Measurements from ENCODE around the gene IFI44.

DNA sequence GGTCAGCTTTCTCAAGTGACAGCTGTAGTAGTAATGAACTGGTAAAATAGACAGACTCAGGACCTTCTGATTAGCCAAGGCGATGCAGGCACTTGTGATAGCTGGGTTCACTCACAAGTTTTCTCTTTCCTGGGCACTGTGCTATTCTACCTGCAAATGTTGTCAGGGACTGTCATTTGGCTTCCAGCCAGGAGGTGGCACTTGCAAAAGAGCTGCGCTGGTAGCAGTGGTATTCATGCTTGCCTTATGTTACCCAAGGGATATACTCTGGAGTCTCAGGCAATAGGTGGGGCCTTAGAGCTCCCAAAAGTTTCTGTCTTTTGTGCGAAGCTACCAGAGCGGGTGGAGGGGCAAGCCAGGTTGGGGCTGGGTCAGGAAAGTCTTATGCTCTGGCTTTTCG, 23.5 kb downstream of the IFI44 start:
- TF ChIP-seq TAF1 (IDR thresholded peaks at IDR 0.05; ENCODE audit: control insufficient read depth, extremely low read depth, insufficient read depth, low read length, severe bottlenecking) (no peak), ZNF146 (CRISPR knock-in tag; IDR thresholded peaks at IDR 0.05; ENCODE audit: unreplicated experiment) (no peak), JUND (IDR thresholded peaks at IDR 0.05; ENCODE audit: borderline replicate concordance, low read depth, low read length) (no peak), JUND (tag; IDR thresholded peaks at IDR 0.05; ENCODE audit: borderline replicate concordance, low read depth, low read length) (no peak), SMAD3 (CRISPR knock-in tag; conservative IDR thresholded peaks at IDR 0.05) (no peak), SIN3A (IDR thresholded peaks at IDR 0.05; ENCODE audit: borderline replicate concordance in 2 of 2, control insufficient read depth in 1 of 2, low read depth in 2 of 2, low read length in 2 of 2) (no peak)

Data from K562 (cell line).